HL-60 (cell line): Measurements from ENCODE around the gene L3MBTL3.

ENCODE experiments used
- CTCF ChIP-seq: IDR thresholded peaks from one replicate; pipeline ENCODE4 v1.5.1; 2011; ENCODE audit warnings: low read length, control low read depth, inconsistent platforms; ENCODE audit not compliant: insufficient read depth
- GABPA ChIP-seq: IDR thresholded peaks from 2 replicates; pipeline ENCODE4 v1.6.1; 2012; ENCODE audit warnings: low read depth
- POLR2AphosphoS5 ChIP-seq: IDR thresholded peaks from 2 replicates; pipeline ENCODE4 v1.6.1; 2012; ENCODE audit warnings: low read depth
- REST ChIP-seq: IDR thresholded peaks from 2 replicates; pipeline ENCODE4 v1.6.1; 2012; ENCODE audit warnings: low read depth; ENCODE audit not compliant: insufficient replicate concordance

DNA sequence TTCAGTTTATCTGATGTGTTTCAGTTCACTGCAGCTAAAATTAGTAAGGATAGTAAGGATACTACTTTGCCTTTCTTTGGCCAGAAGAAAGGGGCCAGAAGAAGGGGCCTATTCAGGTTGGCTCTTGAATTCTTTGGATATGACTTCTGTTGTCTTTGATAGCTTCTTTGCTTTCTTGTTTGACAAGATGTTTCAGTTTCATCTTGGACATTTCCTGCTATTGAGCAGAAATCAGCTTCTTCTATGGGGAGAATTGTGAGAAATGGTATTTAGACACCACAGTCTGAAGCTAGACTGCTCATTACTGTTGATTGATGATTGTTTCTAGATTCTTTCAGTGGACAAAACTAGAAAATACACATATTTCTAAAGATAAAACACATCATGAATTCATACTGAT, 23.2 kb downstream of the L3MBTL3 start:
- no peak for TF ChIP-seq CTCF
- TF ChIP-seq GABPA: no peak
- no peak for TF ChIP-seq REST
- no peak for TF ChIP-seq POLR2AphosphoS5
